NCI-H2081 (cell line): ENCODE measurements around the gene MCC.
A peak's percentile ranks its signal among the peaks of the same experiment; 100 is the strongest.

ENCODE experiments used
- DNase-seq, 2 experiments: peaks; one replicate each; lab custom pipeline; 2025; lab: John Stamatoyannopoulos, UW

Gene MCC

DNA sequence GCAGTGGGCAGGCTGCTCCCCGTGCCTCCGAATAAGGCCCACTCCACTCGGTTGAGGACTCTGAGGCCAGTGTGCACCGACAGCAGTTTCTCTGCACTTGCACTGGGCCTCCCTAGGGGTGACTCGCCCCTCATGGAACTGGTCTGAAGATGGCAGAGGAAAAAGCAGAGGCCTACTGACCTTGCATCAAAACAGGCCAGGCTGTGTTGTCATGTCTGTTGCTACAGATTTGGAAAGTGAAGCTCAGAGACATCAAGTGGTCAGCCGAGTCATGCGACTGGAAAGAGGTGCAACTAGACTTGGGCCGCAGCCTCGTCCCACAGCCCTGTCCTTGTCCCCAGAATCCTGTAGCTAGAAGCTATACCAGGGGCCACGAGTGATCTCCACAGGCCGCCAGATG, 433.4 kb downstream of the MCC start:
- DNase-seq = no peak

DNA sequence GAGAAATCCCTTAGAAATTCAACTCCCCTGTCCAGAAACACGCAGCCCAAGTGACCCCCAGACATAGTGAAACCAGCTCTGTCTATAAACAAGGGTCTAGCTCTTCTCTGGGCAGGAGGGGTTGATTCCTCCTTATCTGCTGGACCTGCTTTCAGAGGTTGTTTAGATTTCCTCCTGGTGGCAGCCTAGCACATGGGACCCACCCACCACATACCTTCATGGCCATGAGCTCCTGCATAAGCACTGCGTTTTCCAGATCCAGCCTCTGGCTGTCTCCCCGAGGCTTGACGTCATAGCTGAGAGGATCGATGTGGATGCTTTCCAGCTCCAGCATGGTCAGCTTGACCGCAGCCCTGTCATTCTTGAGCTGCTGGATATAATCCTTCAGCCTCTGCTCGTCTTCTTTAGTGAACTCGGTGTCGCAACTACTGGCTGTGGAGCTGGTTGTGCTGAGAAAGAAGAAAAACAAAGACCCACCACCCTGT, 434.7 kb downstream of the MCC start:
- DNase-seq = no peak

DNA sequence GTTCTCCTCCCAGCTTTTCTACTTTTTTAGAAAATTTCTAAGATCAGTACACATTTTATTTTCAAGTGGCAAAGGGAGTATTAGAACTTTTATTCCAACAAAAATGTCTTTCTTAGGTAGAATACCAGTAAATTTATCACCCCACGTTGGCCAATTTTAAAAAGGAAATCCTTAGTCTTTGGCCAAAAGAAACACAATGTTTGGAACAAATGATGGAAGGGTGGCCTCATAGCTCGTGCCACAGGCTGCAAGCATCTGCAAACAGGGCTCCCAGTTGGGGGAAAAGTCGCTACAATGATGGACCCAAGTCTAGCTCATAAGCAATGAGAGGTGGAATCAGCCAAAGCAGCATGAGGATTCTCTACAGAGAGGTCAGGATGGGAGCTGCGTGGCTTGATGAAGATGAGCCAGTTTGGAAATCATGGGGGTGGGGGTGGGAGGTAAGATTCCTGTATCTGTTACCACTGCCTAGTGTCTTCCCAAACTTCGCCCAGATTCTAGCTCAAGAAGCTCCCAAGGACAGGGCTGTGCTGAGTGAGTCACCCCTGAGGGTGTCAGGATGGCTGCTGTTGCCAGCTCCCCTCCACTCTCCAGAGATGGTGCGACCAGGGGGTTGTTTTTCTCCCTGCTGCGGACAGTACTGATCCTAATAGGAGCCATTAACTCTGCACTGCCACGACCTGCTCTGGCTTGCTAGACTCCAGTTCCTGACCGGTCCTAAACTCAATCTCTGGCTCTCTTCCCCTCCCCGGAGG, 436.0 kb downstream of the MCC start:
- DNase-seq = no peak

DNA sequence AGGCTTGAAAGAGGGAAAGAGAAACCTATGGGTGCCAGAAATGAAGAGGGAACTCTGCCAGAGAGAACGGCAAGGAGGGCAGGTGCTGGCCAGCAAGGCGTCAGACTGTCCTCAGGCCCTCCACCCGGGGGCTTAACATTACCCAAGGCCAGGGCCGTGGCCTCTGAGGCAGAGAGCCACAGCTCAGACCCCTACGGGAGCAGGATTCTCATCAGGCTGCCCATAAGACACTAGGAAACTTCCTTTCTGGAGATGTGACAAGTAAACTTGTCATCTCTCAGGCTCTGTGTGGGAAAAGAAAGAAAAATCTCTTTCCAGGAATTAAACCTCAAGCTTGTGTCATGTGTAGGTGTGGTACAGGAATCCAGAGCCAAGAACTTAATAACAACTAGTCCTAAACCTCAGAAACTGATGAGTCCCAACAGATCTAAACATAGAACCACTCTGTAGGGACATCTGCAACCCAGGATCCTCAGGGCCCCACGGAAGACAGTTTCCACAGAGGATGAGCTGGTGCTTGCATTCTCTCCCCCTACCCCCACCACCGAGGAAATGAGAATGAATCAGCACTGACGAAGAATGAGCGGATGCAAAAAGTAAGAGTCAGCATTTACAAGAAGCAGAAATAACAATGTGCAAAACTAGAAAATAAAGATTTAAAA, 437.4 kb downstream of the MCC start:
- DNase-seq = no peak

DNA sequence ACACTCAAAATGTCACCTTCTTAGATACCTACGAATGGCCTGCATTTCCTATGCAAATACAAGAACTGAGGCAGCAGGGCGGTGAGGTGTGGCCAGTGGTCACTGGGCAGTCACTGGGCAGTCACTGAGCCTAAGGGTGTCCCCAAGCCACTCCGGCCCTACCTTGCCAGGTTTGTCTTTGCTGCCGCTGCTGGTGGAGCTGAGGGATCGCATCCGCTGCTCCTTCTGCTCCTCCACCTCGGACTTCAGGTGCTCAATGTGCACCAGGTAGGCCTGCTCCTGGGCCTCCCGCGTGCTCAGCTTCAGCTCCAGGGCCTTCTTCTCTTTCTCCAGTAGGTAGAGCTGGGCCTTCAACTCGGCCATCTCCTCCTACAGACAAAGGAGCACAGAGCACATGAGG, 439.3 kb downstream of the MCC start:
- DNase-seq = no peak

DNA sequence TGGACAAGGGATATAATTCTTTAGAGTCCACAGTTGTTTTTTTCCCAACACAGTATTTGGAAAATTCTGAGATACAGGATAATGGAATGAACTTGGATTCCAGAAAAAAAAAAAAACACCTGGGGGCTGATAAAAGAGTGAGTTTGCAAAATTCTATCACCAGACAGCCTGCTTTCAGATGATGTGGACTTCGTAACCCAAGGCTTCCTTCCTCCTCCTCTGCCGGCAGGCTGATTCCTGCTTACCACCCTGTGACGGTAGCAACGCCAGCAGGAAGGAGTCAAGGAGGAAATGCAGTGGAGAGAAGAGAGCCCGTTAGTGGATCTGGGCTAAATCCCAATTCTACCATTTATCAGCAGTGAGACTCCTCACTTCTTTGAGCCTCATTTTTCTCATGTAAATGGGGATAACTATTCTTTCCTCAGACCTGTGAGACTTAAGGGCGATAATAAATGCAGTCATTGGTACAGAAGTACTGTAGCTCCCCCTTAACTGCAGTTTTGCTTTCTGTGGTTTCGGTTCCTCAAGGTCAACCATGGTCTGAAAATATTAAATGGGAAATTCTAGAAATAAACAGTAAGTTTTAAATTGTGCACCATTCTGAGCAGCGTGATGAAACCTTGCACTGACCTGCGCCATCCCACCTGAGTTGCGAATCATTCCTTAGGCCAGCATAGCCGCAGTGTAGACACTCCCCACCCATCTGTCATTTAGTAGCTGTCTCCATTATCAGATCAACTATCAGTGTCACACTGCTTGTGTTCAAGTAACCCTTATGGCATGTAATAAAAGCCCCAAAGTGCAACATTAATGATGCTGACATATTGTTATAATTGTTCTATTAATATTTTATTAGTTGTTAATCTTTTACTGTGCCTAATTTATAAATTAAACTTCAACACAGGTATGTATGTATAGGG, 440.3 kb downstream of the MCC start:
- DNase-seq = no peak

DNA sequence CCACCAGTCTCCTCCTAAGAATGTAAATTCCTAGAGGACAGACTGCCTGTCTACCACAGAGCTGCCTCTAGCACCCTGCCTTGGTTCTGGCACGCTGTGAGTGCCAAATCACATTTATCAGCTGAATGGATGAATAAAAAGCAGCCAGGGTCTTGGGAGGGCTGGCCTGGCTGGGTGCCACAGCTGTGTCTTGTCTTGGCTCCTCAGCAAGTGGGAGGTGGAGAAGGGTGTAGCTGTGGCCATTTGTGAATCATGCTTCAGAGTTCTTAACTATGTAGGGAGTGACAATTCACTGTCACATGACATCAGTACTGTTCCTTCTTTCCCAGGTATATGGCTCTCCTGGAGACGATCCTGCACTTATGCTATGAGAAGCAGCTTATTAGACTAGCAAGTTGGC, 441.0 kb downstream of the MCC start:
- DNase-seq = no peak

DNA sequence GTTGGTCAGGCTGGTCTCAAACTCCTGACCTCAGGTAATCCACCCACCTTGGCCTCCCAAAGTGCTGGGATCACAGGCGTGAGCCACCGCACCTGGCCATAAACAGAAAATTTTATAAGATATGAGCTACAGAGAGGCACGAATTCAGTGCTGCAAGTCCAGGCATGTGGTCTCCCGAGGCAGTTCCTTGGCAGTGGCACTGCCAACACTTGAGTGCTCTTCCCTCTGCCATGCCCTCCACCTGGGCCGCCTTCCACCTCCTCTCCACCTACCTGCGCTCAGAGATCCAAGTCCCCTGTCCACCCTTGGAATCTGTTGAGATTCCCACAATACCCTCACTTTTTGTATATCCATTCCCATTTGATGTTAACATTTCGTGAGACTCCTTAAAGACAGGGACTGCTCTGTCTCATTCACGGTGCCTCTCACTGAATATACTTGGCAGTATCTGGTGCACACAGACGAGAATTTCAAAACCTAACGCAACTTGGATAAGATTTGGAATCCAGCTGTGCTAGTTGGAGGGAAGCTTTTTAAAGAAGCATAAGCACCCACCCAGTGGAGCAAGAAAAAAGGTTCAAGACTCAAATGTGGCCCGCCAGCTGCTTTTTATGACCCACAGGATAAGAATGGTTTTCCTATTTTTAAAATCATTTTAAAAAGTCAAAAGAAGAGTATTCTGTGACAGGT, 443.3 kb downstream of the MCC start:
- DNase-seq = no peak

DNA sequence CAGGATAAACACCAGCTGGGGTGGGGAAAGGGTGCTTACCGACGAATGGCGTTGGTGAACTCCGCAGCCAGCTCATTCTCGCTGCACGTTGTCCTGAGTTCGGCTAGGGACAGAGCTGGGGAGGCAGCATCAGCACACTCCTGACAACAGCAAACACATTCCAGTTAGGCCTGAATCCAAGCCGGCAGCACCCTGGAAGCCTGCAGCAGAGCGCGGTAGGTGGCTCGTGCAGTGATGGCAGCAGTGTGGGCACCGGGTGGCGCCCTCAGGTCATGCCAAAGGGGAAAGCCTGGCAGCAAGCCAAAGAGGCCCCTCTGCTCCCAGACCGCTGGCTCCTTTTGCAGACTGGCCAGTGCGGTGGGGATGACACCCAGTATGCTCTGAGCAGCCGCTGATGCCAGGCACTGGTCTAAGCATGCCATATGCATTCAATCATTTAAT, 444.7 kb downstream of the MCC start:
- DNase-seq = peak in 1 of 2 experiments; percentile 5

DNA sequence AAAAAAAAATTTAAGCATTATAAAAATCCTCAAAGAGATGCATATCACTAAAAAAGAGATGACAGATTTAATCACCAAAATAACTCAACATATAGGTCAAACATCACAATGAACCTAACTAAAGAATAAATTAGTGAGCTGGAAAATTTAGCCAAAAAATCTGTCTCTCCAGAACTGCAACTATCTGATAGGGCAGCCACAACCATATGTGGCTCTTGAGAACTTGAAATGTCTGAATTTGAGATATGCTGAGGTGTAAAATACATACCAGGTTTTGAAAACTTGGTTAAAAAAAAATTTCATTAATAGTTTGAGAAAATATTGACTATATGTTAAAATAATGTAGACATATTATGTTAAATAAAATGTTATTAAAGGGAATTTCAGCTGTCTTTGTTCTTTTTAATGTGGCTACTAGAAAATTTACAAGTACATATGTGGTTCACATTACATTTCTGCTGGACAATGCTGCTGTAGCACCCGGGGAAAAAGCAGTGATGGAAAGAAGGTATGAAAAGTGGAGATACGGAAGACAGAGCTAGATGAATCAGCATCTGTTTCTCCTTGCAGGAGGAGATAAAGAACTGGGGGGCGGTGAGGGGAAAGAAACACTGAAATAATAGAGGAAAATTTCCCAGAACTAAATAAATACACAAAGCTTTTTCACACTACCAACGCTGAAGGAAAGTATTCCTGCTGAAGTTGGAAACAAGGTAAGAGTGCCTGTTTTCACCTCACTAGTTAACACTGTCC, 445.6 kb downstream of the MCC start:
- no peak for DNase-seq

DNA sequence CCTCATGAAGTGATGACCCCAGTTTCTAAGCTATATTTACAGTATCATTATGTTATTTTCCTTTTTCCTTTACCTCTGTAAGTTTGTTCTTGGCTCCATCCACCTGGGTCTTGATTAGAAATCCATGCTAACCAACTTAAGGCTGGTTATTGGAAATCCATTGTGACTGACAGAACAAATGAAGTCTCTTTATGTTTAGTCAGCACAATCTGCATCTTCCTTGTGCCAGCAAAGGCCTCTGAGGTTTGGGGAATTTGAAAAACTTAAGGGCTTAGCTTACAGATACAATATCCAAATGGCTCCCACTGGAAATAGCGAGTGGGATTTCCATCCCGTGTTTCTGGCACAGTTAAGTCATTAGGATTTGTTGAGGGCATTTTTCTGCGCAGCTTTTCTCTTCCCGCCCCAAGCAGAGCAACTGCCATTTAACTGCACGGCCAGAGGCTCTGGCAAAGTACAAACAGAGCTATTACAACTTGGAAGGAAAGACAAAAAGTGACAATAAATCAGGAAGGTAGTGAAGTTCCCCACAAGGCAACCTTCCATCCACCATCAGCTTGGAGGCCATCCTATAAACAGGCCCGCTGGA, 447.5 kb downstream of the MCC start:
- no peak for DNase-seq

DNA sequence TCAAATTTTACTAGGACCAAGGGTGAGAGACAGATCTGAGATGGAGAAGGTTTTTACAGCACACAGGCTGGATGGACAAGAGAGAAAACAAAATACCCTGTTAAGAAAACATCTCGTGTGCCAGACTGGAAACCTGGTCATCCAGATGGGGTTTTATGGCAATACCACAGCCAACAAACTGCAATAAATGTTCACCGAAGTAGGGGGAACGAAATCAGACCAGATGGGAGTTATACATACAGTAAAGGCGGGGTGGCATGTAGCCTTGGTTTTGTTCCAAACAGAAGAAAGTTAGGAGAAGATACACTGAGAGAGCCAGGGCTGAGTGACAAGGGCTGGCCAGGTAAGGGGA, 448.3 kb downstream of the MCC start:
- DNase-seq = no peak

DNA sequence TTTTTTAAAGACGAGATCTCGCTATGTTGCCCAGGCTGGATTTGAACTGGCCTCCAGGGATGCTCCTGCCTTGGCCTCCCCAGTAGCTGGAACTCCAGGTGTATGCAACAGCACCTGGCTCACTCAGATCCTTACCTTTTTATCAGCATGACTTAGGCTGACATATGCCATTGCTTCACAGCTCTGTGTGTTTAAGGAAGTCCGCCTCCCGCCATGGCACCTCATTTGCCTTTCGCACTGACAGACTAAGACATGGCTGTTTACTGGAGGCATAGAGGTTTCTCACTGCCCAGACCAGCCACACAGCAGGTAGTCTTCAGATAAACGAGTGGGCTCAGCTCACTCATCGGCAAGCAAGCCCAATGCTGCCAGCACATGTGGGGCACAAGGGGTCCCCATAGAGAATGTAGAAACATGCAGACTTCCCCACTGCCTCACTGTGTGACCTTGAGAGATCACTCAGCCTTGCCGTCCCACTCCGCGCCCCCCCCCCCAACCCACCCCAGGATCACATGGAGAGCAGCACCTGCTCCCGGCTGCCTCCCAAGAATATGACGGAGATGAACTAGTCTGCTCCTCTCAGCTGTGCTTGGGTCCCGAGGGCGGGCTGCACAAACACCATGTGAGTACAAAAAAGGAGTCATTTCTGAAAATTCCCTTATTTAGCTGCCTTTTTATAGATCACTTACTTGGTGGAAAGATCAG, 448.9 kb downstream of the MCC start:
- no peak for DNase-seq

DNA sequence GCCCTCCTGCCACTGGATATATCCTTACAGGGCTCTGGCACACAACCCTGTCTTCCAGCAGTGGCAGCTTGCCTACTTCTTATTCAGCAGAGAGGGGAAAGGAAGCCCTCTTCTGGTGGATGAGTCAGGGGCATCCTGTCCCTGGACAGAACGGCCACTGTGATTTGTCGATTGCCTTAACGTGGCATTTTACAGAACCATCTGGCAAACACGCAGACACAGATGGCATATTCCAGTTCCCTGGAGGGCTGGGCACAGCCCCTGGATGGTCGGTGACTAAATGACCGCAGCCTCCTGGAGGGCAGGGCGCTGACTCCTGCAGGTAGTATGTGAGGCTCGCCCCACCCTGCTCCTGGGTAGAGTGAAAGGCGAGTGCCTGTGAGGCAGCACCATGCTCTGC, 449.5 kb downstream of the MCC start:
- DNase-seq = no peak

DNA sequence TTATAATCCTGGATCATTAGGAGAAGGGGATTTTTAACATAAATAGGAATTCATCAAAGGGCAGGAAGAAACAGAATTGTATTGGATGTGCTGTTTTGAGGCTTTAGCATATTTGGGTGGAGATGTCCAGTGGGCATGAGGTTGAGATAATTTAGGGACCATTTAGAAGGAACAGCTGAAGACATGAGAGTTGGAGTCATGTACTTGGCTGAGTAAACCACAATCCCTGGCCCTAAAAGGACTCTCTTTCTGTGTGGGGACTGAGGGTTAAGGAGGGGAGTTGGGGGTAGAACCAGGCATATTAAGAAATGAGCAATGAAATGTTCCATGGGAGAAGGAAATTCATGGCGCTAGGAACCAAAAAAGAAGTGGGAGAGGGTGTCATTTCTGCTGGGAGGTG, 450.1 kb downstream of the MCC start:
- DNase-seq = no peak

DNA sequence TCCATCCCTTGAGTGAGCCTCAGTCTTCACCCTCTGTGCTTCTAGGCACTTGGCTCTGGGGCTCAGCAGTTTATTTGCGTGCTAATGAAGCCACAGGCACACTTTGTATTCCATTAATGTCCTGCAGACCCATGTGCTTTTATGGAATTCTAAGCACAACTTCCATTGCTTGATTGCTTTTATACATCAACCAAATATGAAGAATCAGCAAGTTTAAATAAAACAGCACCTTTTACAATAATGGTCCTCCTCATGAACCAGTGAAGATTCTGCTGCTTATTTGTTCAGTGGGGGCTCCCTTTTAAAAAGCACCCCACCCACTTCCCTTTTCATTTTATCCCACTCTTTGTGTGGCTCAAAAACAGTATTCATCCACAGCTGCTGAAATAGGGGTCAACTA, 451.4 kb downstream of the MCC start:
- DNase-seq = no peak

DNA sequence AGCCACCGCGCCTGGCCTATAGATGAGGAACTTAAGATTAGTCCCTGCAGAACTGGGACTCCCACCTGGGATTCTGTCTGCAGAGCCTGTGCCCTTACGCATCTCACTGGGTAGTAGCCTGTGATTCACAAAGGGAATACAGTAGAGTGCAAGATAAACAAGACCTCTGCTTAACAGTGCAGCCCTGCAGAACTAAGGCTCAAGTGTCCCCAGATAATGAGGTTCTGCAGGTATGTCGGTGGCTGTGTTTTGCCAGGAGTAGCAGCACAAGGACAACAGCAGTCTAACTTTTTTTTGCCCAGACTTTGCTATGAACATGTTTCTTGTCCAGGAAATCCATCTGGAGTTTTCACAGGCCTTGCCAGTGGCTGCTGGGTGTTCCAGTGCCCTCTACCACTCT, 451.9 kb downstream of the MCC start:
- no peak for DNase-seq

DNA sequence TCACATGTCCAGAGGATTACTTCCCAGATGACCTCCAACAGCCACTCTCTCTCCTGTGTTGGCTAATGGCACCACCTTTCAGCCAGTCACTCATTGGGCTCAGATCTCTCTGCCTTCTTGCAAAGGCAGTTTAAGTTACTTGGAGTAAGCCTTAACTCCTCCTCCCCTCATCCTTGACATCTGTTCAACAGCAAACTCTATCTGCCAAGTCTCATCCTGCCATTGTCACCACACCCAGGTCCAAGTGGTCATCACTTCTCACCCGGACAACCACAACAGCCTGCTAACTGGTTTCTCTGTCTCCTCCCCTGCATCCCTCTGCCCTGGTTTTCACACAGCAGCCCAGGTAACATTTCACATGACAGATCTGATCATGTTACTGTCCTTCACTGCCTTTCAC, 453.2 kb downstream of the MCC start:
- DNase-seq = no peak

DNA sequence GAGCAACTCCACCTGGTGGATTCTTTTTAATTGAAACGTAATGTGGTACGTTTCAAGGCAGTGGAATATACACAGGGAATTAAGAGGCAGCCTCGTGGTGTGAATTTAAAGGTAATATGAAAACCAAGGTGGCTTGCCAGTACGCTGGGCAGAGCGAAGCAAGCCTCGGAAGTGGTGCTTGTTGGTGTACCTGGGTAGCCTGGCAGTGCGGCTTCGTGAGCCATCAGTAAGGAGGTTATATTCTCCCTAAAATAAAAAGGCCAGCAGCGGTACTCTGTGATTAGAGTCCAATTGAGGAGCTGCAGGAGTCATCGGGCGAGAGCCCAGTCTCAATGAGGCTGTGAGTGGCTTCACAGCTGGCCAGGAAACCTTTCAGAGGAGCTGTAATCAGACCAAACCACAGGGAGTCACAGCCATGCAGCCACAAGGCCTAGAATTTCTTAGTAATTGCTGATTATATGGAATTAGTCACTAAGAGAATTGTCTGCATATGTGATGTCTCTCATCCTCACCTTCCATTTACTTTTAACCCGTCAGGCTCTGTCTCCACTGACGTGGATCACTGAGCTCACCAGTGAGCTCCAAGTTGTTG, 454.0 kb downstream of the MCC start:
- peak in 1 of 2 experiments; percentile 33 for DNase-seq

DNA sequence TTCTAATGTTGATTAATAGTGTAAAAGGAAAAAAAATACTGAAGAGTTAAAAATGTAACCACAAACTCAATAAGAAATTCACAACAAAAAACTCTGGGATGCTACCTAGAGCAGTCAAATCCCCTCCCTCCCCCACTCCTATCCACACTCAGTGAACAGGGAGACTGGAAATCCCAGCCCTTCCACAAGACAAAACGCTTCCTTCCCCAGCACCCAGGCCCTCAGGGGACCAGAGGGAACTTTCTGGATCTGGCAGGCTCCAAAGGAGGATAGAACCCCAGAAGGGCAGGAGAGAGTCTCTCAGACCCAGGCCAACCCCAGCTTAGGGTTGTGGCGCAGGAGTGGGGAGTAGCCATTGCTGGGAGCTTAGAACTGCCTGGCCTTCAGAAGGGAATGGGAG, 456.7 kb downstream of the MCC start:
- no peak for DNase-seq
